IMR-90 (cell line): ENCODE results near the gene ARHGEF17. TPM values are rescaled to one million over a fixed set of nuclear protein-coding genes. Genes with fewer than 3 reads are reported as not detected.

Source experiments
- ATAC-seq: fragments of 200-7000 bp; cut with Tn5 transposase; 2 replicates; pipeline ENCODE4 v1.9.1; 2020; ENCODE audit warnings: low read depth, mild to moderate bottlenecking, moderate library complexity
- BruUV-seq: library from RNA; stranded (reverse); fragments of 400-500 nt; replicated peaks from 2 replicates; lab custom pipeline; 2021; lab: Mats Ljungman, UMichigan
- CTCF ChIA-PET: fragments of 300-600 bp; formaldehyde crosslinking; extraction: SDS; loops from one replicate; lab custom pipeline; 2021; ENCODE audit warnings: antibody characterized with exemption; lab: Yijun Ruan, JAX
- POLR2A ChIA-PET: fragments of 300-600 bp; sonication (Branson Sonifier 250); formaldehyde crosslinking; loops from one replicate; lab custom pipeline; 2022; ENCODE audit warnings: antibody characterized with exemption; ENCODE audit not compliant: unreplicated experiment; lab: Charles Lee
- DNase-seq: peaks from one replicate; pipeline ENCODE4 v3.0.0; 2013
- H2AFZ ChIP-seq: replicated peaks from 2 replicates; pipeline ENCODE3; 2013; ENCODE audit warnings: low read length, mild to moderate bottlenecking; ENCODE audit not compliant: poor library complexity
- H2AK5ac ChIP-seq: 2 replicates; pipeline ENCODE4 v1.6.1; 2013; ENCODE audit warnings: low read depth, low read length, inconsistent platforms
- H2AK9ac ChIP-seq: replicated peaks from 2 replicates; pipeline ENCODE3; 2013; ENCODE audit warnings: mild to moderate bottlenecking, low read depth, low read length, moderate library complexity; ENCODE audit not compliant: poor library complexity
- H2BK120ac ChIP-seq: 2 replicates; pipeline ENCODE4 v1.6.1; 2013; ENCODE audit warnings: low read depth, low read length, inconsistent platforms
- H2BK15ac ChIP-seq: 3 replicates; pipeline ENCODE4 v1.6.1; 2013; ENCODE audit warnings: low read depth, low read length, inconsistent platforms
- H2BK20ac ChIP-seq: 2 replicates; pipeline ENCODE4 v1.6.1; 2013; ENCODE audit warnings: low read depth, mild to moderate bottlenecking, inconsistent platforms, low read length, moderate library complexity
- H2BK5ac ChIP-seq: 2 replicates; pipeline ENCODE4 v1.6.1; 2013; ENCODE audit warnings: mild to moderate bottlenecking, low read depth, low read length, inconsistent platforms; ENCODE audit not compliant: poor library complexity, severe bottlenecking
- H3K14ac ChIP-seq: replicated peaks from 2 replicates; pipeline ENCODE4 v1.6.1; 2013; ENCODE audit warnings: low read depth, low read length, inconsistent platforms
- H3K18ac ChIP-seq: 2 replicates; pipeline ENCODE4 v1.6.1; 2013; ENCODE audit warnings: low read depth, low read length, control low read depth
- H3K23ac ChIP-seq: 2 replicates; pipeline ENCODE4 v1.6.1; 2013; ENCODE audit warnings: low read depth, low read length, inconsistent platforms
- H3K27ac ChIP-seq: 2 replicates; pipeline ENCODE4 v1.5.1; 2013; ENCODE audit warnings: mild to moderate bottlenecking, control low read depth, low read length; ENCODE audit not compliant: insufficient read depth
- H3K27me3 ChIP-seq: 2 replicates; pipeline ENCODE4 v1.6.1; 2013; ENCODE audit warnings: low read length; ENCODE audit not compliant: control insufficient read depth, insufficient read depth
- H3K36me3 ChIP-seq: 2 replicates; pipeline ENCODE4 v1.6.1; 2013; ENCODE audit warnings: low read length, mixed read lengths; ENCODE audit not compliant: control insufficient read depth, insufficient read depth
- H3K4ac ChIP-seq: 2 replicates; pipeline ENCODE4 v1.6.1; 2013; ENCODE audit warnings: low read depth, low read length, inconsistent platforms
- H3K4me1 ChIP-seq: 2 replicates; pipeline ENCODE4 v1.6.1; 2013; ENCODE audit warnings: low read length, mixed read lengths; ENCODE audit not compliant: control insufficient read depth, insufficient read depth
- H3K4me2 ChIP-seq: 2 replicates; pipeline ENCODE4 v1.6.1; 2013; ENCODE audit warnings: low read depth, mild to moderate bottlenecking, control low read depth, low read length, moderate library complexity
- H3K4me3 ChIP-seq: 2 replicates; pipeline ENCODE4 v1.5.1; 2013; ENCODE audit warnings: low read depth, mild to moderate bottlenecking, control low read depth, low read length, moderate library complexity; ENCODE audit not compliant: insufficient read depth
- H3K56ac ChIP-seq: 2 replicates; pipeline ENCODE4 v1.6.1; 2013; ENCODE audit warnings: low read length, inconsistent platforms; ENCODE audit not compliant: insufficient read depth; ENCODE audit errors: extremely low read depth
- H3K79me1 ChIP-seq, 2 experiments: 2 replicates each; pipeline ENCODE4 v1.6.1; 2013; ENCODE audit warnings: low read length in 2 of 2, inconsistent platforms in 1 of 2, low read depth in 1 of 2
- H3K9ac ChIP-seq: 2 replicates; pipeline ENCODE4 v1.6.1; 2013; ENCODE audit warnings: low read depth, low read length, control low read depth
- H3K9me1 ChIP-seq: 2 replicates; pipeline ENCODE4 v1.6.1; 2013; ENCODE audit warnings: low read length, inconsistent platforms; ENCODE audit not compliant: insufficient read depth
- H3K9me3 ChIP-seq: 2 replicates; pipeline ENCODE4 v1.6.1; 2013; ENCODE audit warnings: low read length; ENCODE audit not compliant: control insufficient read depth, insufficient read depth
- H4K20me1 ChIP-seq: 2 replicates; pipeline ENCODE4 v1.6.1; 2013; ENCODE audit warnings: low read length, inconsistent platforms; ENCODE audit not compliant: insufficient read depth
- H4K5ac ChIP-seq: 2 replicates; pipeline ENCODE4 v1.6.1; 2013; ENCODE audit warnings: mild to moderate bottlenecking, low read depth, low read length, control low read depth
- H4K8ac ChIP-seq, 2 experiments: 2 replicates each; pipeline ENCODE4 v1.6.1; 2013; ENCODE audit warnings: low read depth in 2 of 2, low read length in 2 of 2, control low read depth in 1 of 2, inconsistent platforms in 1 of 2
- H4K91ac ChIP-seq: 2 replicates; pipeline ENCODE4 v1.6.1; 2013; ENCODE audit warnings: low read depth, low read length, inconsistent platforms; ENCODE audit not compliant: insufficient read depth
- BHLHE40 ChIP-seq: fragments of 150-350 bp; IDR thresholded peaks from 2 replicates; pipeline ENCODE4 v1.6.1; 2016; ENCODE audit warnings: mild to moderate bottlenecking, low read depth, low read length
- CEBPB ChIP-seq: IDR thresholded peaks from 2 replicates; pipeline ENCODE4 v1.6.1; 2012; ENCODE audit warnings: low read depth, low read length, improper control_type of control experiment
- CTCF ChIP-seq: conservative IDR thresholded peaks from 2 replicates; pipeline ENCODE4 v1.5.1; 2012; ENCODE audit warnings: mild to moderate bottlenecking, low read depth, low read length, improper control_type of control experiment
- MAFK ChIP-seq: IDR thresholded peaks from 2 replicates; pipeline ENCODE4 v1.6.1; 2012; ENCODE audit warnings: low read depth, low read length, improper control_type of control experiment
- MAZ ChIP-seq: IDR thresholded peaks from 2 replicates; pipeline ENCODE4 v1.6.1; 2012; ENCODE audit warnings: low read depth, mild to moderate bottlenecking, low read length, improper control_type of control experiment, moderate library complexity, borderline replicate concordance
- MXI1 ChIP-seq: IDR thresholded peaks from 2 replicates; pipeline ENCODE4 v1.6.1; 2012; ENCODE audit warnings: low read depth, mild to moderate bottlenecking, low read length, moderate library complexity, borderline replicate concordance
- NFE2L2 ChIP-seq: fragments of 150-350 bp; IDR thresholded peaks from 2 replicates; pipeline ENCODE4 v1.6.1; 2016; ENCODE audit warnings: low read depth, mild to moderate bottlenecking, low read length
- POLR2A ChIP-seq: IDR thresholded peaks from 2 replicates; pipeline ENCODE4 v1.6.1; 2012; ENCODE audit warnings: mild to moderate bottlenecking, low read depth, low read length
- RAD21 ChIP-seq: IDR thresholded peaks from 2 replicates; pipeline ENCODE4 v1.6.1; 2012; ENCODE audit warnings: low read length, improper control_type of control experiment
- RCOR1 ChIP-seq: IDR thresholded peaks from 2 replicates; pipeline ENCODE4 v1.6.1; 2012; ENCODE audit warnings: mild to moderate bottlenecking, low read length, improper control_type of control experiment; ENCODE audit not compliant: insufficient replicate concordance
- RFX5 ChIP-seq: IDR thresholded peaks from 2 replicates; pipeline ENCODE4 v1.8.0; 2012; ENCODE audit warnings: low read depth, mild to moderate bottlenecking, low read length, moderate library complexity
- SMC3 ChIP-seq: fragments of 150-350 bp; IDR thresholded peaks from 2 replicates; pipeline ENCODE4 v1.6.1; 2016; ENCODE audit warnings: low read depth, mild to moderate bottlenecking, antibody characterized with exemption, low read length, moderate library complexity
- USF2 ChIP-seq: fragments of 150-350 bp; IDR thresholded peaks from 2 replicates; pipeline ENCODE4 v1.6.1; 2017; ENCODE audit warnings: mild to moderate bottlenecking, antibody characterized with exemption, low read length, low read depth
- WGBS, 2 experiments: methylation state at CpG; one replicate each; pipeline versions ENCODE4 v1.1.5 to v1.1.7; 2013; ENCODE audit warnings: missing lambda C conversion rate in 2 of 2; ENCODE audit not compliant: insufficient read length in 1 of 2; ENCODE audit errors: extremely low coverage in 2 of 2; 5-methylcytosine and 5-hydroxymethylcytosine counted together
- dilution Hi-C: fragments of 300-500 bp; cut with HindIII; formaldehyde crosslinking; loops from one replicate; pipeline ENCODE4 v1.14.3; 2018; ENCODE audit warnings: low sequenced_read_pairs; ENCODE audit not compliant: unreplicated experiment
- in situ Hi-C: fragments of 300-500 bp; cut with MboI; formaldehyde crosslinking; loops from 3 replicates; pipeline ENCODE4 v1.14.3; 2019; ENCODE audit warnings: low sequenced_read_pairs, inconsistent platforms, mixed read lengths
- intact Hi-C: fragments of 100-400 bp; cut with micrococcal nuclease; formaldehyde crosslinking; loops from 2 replicates; pipeline ENCODE4 v1.10.0; 2022
- polyA plus RNA-seq, 3 experiments: library from polyadenylated mRNA; depleted of rRNA; stranded (reverse); fragments of >200 nt; gene quantifications; 2 replicates each; pipeline ENCODE4 v1.2.3, GENCODE V29; 2012; ENCODE audit warnings: low replicate concordance in 1 of 3
- total RNA-seq: library from RNA; depleted of rRNA; stranded (reverse); fragments of >200 nt; gene quantifications from 2 replicates; pipeline ENCODE4 v1.2.3, GENCODE V29; 2012
- TF ChIP-seq, protein P1 (sequence below): fragments of 150-350 bp; IDR thresholded peaks from 2 replicates; pipeline ENCODE4 v1.6.1; 2016; ENCODE audit warnings: low read depth, mild to moderate bottlenecking, low read length, moderate library complexity, borderline replicate concordance

The ARHGEF17 gene
- total and polyA plus RNA-seq, 2 of the 4 experiments (the other 2 are of a cell fraction) = 21.7 to 97.7 TPM

DNA sequence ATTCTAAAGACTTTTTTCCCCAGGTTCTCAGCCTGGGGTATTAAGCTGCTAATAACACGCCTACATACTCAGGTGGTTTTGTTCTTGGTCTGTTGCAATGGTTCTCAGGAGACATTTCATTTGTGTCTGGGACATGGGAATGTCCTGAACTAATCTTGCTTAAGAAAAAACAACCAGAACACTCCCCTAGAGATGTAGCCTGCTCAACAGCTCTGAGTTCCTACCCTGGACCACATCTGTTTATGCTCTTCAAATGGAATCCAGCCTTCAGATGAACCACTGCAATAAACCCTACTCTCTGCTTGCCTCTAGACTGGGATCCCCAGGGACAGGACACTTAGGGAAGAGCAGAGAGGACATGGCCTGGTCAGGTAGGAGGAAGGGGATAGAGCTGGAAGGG, 98.1 kb downstream of the ARHGEF17 start:
- Histone ChIP-seq H2AK9ac (no peak overlapping the region), H3K23ac (no peak overlapping the region), H2BK5ac (no peak overlapping the region), H2BK15ac (no peak overlapping the region), H3K4me1 (peaks cover 6% of the 10 kb centered on the region), H2AK5ac (no peak overlapping the region), H4K8ac (no peak overlapping the region), H3K9me3 (no peaks in the 10 kb centered on the region), H3K27ac (no peak overlapping the region), H2AFZ (no peak overlapping the region), H3K36me3 (peaks cover 26% of the 10 kb centered on the region), H3K56ac (no peak overlapping the region), H3K4me2 (no peak overlapping the region), H3K18ac (no peak overlapping the region), H2BK20ac (no peak overlapping the region), H3K9me1 (peaks cover 16% of the 10 kb centered on the region), H4K5ac (no peak overlapping the region), H2BK120ac (no peak overlapping the region), H3K9ac (no peak overlapping the region), H3K4me3 (no peak overlapping the region), H3K79me1 (peaks cover 3 to 9% of the 10 kb centered on the region in 2 experiments; a peak in 3 of 4 replicates), H3K27me3 (no peaks in the 10 kb centered on the region), H4K91ac (no peak overlapping the region), H4K20me1 (no peaks in the 10 kb centered on the region; the same call in 1 of the 2 replicates), H3K4ac (no peak overlapping the region), H3K14ac (no peak overlapping the region)
- POLR2A ChIA-PET = no interaction called here
- in situ Hi-C loops (no loop called here), dilution Hi-C loops (no loop called here), intact Hi-C loops (no loop called here)
- CTCF ChIA-PET = interaction anchor here (1.0 kb wide), 1 partner anchor 255 kb away, joined by 3 read pairs; no protein-coding TSS in a partner anchor
- WGBS, 2 experiments = no CpG with 5 or more reads among the region's 1 CpG
- ATAC-seq (no peak), DNase-seq (no peak)
- TF ChIP-seq CTCF = no peak
- TF ChIP-seq SMC3 = no peak
- no peak for TF ChIP-seq POLR2A
- no peak for TF ChIP-seq MAZ
- no peak for TF ChIP-seq BHLHE40
- TF ChIP-seq RCOR1 = no peak
- TF ChIP-seq, protein P1, sequence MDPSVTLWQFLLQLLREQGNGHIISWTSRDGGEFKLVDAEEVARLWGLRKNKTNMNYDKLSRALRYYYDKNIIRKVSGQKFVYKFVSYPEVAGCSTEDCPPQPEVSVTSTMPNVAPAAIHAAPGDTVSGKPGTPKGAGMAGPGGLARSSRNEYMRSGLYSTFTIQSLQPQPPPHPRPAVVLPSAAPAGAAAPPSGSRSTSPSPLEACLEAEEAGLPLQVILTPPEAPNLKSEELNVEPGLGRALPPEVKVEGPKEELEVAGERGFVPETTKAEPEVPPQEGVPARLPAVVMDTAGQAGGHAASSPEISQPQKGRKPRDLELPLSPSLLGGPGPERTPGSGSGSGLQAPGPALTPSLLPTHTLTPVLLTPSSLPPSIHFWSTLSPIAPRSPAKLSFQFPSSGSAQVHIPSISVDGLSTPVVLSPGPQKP = no peak
- no peak for TF ChIP-seq RAD21
- TF ChIP-seq CEBPB = no peak
- no peak for TF ChIP-seq MXI1
- TF ChIP-seq USF2 = no peak
- TF ChIP-seq MAFK = no peak
- no peak for TF ChIP-seq RFX5
- TF ChIP-seq NFE2L2 = no peak
- BruUV-seq = no TSS peak
